ENCODE measurements around the gene DNAH7. TPM values are rescaled to one million over a fixed set of nuclear protein-coding genes. Genes with fewer than 3 reads are reported as not detected.

Gene DNAH7
- total and polyA plus RNA-seq, 2 of the 8 experiments (the other 6 are each of a cell fraction or from before 2014, with no cell fraction given) = 0.07 to 0.08 TPM

DNA sequence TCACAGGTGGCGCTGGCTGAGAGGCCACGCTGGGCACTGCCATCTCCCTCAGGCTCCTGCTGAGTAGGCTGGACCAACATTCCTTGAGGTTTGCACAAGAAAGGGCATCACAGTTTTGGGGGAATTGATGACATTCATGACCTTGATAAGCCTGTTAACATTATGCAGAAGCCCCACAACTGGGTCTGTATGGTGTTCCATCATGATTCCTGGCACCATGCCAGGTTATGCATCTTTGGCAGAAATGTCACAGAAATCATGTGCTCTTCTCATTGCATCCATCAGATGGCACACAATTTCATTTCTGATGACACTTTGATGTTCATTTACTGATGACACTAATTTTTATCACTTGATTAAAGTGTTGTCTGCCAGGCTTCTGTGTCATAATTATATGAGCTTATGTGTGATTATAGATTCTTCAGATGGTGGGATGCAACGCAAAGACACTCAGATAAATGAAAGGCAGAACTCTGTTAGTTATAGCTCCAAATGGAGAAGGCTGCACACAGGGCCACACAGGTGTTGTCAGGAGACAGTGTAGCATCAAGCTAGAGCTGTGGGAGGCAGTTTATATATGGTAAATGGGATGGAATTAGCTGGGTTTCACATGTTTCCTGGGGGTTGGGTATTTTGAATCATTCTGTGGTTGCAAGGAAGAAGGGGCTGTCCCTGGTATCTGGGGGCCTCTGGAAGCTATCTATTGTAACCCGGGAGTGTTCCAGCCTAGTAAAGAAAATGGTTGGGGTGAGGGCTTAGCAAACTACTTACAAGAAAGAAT is 220.3 kb downstream of the DNAH7 start:
- FAIRE-seq = no peak

More for the DNA sequence above, 220.3 kb downstream of the DNAH7 start:
- no peaks in the 10 kb centered on the region for H3K27me3 ChIP-seq (replicated peaks in 1 of 4; ENCODE audit: control insufficient read depth in 3 of 4, extremely low read depth in 1 of 4, insufficient read depth in 3 of 4, low read length in 3 of 4)
- WGBS, 2 experiments (ENCODE audit: extremely low coverage in 1 of 2, insufficient coverage in 1 of 2, insufficient read length in 1 of 2, insufficient replicate concordance in 2 of 2, low coverage in 1 of 2, low lambda C conversion rate in 2 of 2, missing lambda C conversion rate in 1 of 2) = 84% methylated on average over 4 of the region's 4 CpGs; no CpG with 5 or more reads in 1 of the 2 experiments
- no peak overlapping the region for H3K18ac ChIP-seq (ENCODE audit: extremely low read depth, low read length)
- no peak overlapping the region for H2BK20ac ChIP-seq (ENCODE audit: low read length)
- DNase-seq (ENCODE audit: low read depth in 1 of 2, low spot score in 2 of 2) = no peak
- H3K9me3 ChIP-seq (ENCODE audit: insufficient read depth in 2 of 2, low read depth in 1 of 2, low read length in 1 of 2) = no peaks in the 10 kb centered on the region
- H3K79me1 ChIP-seq (ENCODE audit: low read depth, low read length) = no peaks in the 10 kb centered on the region
- no peak overlapping the region for H2AK5ac ChIP-seq (ENCODE audit: low read depth, low read length)
- H4K8ac ChIP-seq (ENCODE audit: extremely low read depth, insufficient read depth, low read length) = no peak overlapping the region
- no peak overlapping the region for H2BK5ac ChIP-seq (ENCODE audit: low read depth, low read length)
- H3K4ac ChIP-seq (replicated peaks; ENCODE audit: insufficient read length, low read depth, low read length) = no peak overlapping the region
- H3K14ac ChIP-seq (ENCODE audit: insufficient read length) = no peak overlapping the region
- no peak overlapping the region for H3K4me2 ChIP-seq (ENCODE audit: insufficient read depth in 1 of 2, low read depth in 2 of 2, low read length in 2 of 2)
- H3K23ac ChIP-seq (ENCODE audit: insufficient read length) = no peak overlapping the region
- H2BK15ac ChIP-seq (ENCODE audit: low read length) = no peak overlapping the region
- H2BK12ac ChIP-seq (ENCODE audit: low read depth, low read length) = no peak overlapping the region
- H3K23me2 ChIP-seq (ENCODE audit: low read depth, low read length) = no peaks in the 10 kb centered on the region; the same call in 1 of the 2 replicates
- no peaks in the 10 kb centered on the region for H3K79me2 ChIP-seq (ENCODE audit: control insufficient read depth in 1 of 2, insufficient read depth in 2 of 2, low read length in 2 of 2)
- no peak for TF ChIP-seq EZH2 (IDR thresholded peaks at IDR 0.05; ENCODE audit: low read depth, low read length, severe bottlenecking)
- no peak for TF ChIP-seq POU5F1 (IDR thresholded peaks at IDR 0.05; ENCODE audit: low read depth, low read length)
- no peak overlapping the region for H3K4me3 ChIP-seq (ENCODE audit: extremely low read depth in 1 of 4, insufficient read depth in 2 of 4, low read depth in 3 of 4, low read length in 4 of 4)
- H4K91ac ChIP-seq (replicated peaks; ENCODE audit: insufficient read length, low read length) = no peak overlapping the region
- ChIA-PET POLR2A (ENCODE audit: partially characterized antibody) (interaction anchor here (1.1 kb wide), 1 partner anchor 13 kb away, joined by 3 read pairs; no protein-coding TSS in a partner anchor), CTCF (ENCODE audit: partially characterized antibody) (interaction anchor here (0.7 to 1.0 kb wide), 2 partner anchors 10 to 40 kb away, joined by 3 read pairs; no protein-coding TSS in a partner anchor)
- no peaks in the 10 kb centered on the region for H3K4me1 ChIP-seq (replicated peaks in 1 of 4; ENCODE audit: control insufficient read depth in 3 of 4, insufficient read depth in 4 of 4, low read length in 3 of 4)
- H3K36me3 ChIP-seq (ENCODE audit: control insufficient read depth in 2 of 4, insufficient read depth in 4 of 4, low read length in 3 of 4) = no peaks in the 10 kb centered on the region
- H2BK120ac ChIP-seq (replicated peaks; ENCODE audit: low read depth, low read length) = no peak overlapping the region
- H4K5ac ChIP-seq (ENCODE audit: insufficient read length, low read depth, low read length) = no peak overlapping the region
- H3K9ac ChIP-seq (replicated peaks in 1 of 4; ENCODE audit: extremely low read depth in 1 of 4, low read depth in 3 of 4, low read length in 3 of 4) = no peak overlapping the region
- no peak overlapping the region for H3K56ac ChIP-seq (replicated peaks; ENCODE audit: insufficient read length, low read depth, low read length)
- no peak overlapping the region for H2AFZ ChIP-seq (ENCODE audit: low read length)
- no peaks in the 10 kb centered on the region for H4K20me1 ChIP-seq (replicated peaks in 1 of 2; ENCODE audit: control insufficient read depth in 1 of 2, insufficient read depth in 2 of 2, low read length in 2 of 2)
- no peak overlapping the region for H3K27ac ChIP-seq (ENCODE audit: low read depth, low read length)
